Large intestine (tissue), 3 donors: ENCODE results near the gene NID2. TPM values are rescaled to one million over a fixed set of nuclear protein-coding genes. Genes with fewer than 3 reads are reported as not detected.

Source experiments
- DNase-seq, 2 donors: peaks; one replicate each; pipeline versions ENCODE4 v3.0.0 to v3.0.0-alpha.2; 2013
- H3K27ac ChIP-seq: one replicate; pipeline ENCODE4 v1.5.1; 2013; ENCODE audit warnings: low read length
- H3K27me3 ChIP-seq: 2 replicates; pipeline ENCODE4 v1.6.1; 2013; ENCODE audit warnings: low read length; ENCODE audit not compliant: control insufficient read depth, insufficient read depth
- H3K36me3 ChIP-seq: 2 replicates; pipeline ENCODE4 v1.6.1; 2013; ENCODE audit warnings: low read length; ENCODE audit not compliant: control insufficient read depth, insufficient read depth
- H3K4me1 ChIP-seq: one replicate; pipeline ENCODE4 v1.6.1; 2013; ENCODE audit warnings: low read length; ENCODE audit not compliant: control insufficient read depth, insufficient read depth
- H3K4me3 ChIP-seq: one replicate; pipeline ENCODE4 v1.5.1; 2013; ENCODE audit warnings: low read length
- H3K9me3 ChIP-seq: one replicate; pipeline ENCODE4 v1.6.1; 2013; ENCODE audit warnings: mild to moderate bottlenecking, low read depth, low read length, moderate library complexity; ENCODE audit not compliant: control insufficient read depth
- WGBS: methylation state at CpG from one replicate; pipeline ENCODE4 v1.1.5; 2013; ENCODE audit warnings: low lambda C conversion rate; ENCODE audit not compliant: insufficient coverage; 5-methylcytosine and 5-hydroxymethylcytosine counted together
- polyA plus RNA-seq: library from polyadenylated mRNA; unstranded; fragments of 120-200 nt; gene quantifications from one replicate; pipeline ENCODE4 v1.2.1, GENCODE V29; 2013

Gene NID2
- polyA plus RNA-seq, 1 donor = 21.1 TPM

DNA sequence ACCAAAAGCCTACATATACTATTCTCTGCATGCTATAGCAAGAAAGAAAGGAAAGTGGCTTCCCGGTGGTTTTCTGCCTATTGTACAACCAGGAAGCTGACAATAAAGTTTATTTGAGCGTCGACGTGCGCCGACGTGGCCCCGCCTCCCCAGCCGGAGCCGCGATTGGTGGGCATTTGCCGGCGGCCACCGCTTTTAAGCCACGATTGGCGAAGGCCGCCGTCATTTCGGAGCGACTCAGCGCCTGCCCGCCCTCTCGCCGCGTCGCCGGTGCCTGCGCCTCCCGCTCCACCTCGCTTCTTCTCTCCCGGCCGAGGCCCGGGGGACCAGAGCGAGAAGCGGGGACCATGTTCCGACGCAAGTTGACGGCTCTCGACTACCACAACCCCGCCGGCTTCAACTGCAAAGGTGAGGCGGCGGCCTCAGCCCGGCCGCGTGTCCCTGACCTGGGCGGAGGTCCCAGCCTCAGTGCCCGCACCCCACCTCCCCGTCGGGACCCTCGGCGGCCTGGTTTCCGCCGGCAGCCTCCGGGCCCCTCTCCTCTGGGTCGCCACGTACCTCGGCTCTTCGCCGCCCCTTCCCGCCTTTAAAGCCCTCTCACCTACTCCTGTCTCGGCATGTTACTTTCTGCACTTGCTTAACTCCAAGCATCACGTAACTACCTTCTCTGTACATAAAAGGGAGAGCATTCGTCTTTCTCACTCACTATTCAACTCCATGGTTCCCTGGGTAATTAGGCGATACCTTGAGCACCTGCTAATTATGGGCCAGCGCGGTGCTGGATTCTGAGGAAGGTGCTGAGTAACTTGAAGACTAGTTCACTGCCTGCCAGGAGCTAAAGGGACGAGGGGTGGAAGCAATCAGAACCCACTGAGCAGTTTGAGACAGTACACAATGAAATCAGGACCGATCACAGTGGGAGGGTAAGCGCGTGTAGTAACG lies 79.3 kb downstream of the NID2 start, which contains the start of gene RTRAF:
RTRAF (plus strand) TSS at position 254 of the 942 bp plus-strand sequence; CDS start at position 348, 94 bp downstream.
- no peaks in the 10 kb centered on the region for H3K27me3 ChIP-seq
- peaks cover 2% of the 10 kb centered on the region for H3K9me3 ChIP-seq
- peak within 1 kb of the TSS; percentile 95 for H3K4me3 ChIP-seq
- peak; percentile 96 to 98 for DNase-seq
- H3K4me1 ChIP-seq = peaks cover 6% of the 10 kb centered on the region
- H3K36me3 ChIP-seq = peaks cover 20% of the 10 kb centered on the region
- peak within 1 kb of the TSS; percentile 90 for H3K27ac ChIP-seq
- WGBS = no CpG with 5 or more reads among the region's 72 CpGs

DNA sequence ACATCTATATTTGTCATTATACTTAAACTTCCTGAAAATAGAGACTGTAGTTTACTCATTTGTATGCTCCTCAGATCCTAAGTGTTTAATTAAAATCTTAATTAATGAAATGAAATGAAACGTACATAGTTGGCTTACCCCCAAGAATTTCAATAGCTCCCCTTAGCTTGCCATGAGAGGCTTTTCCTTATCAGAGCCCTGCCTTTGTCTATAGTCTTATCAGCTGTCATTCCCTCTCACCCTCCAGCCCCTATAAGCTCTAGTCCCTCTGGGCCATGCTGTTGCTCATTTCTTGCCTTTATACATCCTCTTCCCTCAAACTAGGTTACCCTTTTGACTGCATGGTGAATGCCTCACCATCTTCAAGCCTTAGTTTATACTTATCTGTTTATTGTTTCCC lies 80.6 kb downstream of the NID2 start:
- no peaks in the 10 kb centered on the region for H3K27me3 ChIP-seq
- no CpG with 5 or more reads among the region's 1 CpG for WGBS
- peaks cover 8% of the 10 kb centered on the region for H3K36me3 ChIP-seq
- DNase-seq = no peak
- peaks cover 6% of the 10 kb centered on the region for H3K4me1 ChIP-seq
- no peak overlapping the region for H3K27ac ChIP-seq
- H3K4me3 ChIP-seq = no peak overlapping the region
- H3K9me3 ChIP-seq = peaks cover 2% of the 10 kb centered on the region

DNA sequence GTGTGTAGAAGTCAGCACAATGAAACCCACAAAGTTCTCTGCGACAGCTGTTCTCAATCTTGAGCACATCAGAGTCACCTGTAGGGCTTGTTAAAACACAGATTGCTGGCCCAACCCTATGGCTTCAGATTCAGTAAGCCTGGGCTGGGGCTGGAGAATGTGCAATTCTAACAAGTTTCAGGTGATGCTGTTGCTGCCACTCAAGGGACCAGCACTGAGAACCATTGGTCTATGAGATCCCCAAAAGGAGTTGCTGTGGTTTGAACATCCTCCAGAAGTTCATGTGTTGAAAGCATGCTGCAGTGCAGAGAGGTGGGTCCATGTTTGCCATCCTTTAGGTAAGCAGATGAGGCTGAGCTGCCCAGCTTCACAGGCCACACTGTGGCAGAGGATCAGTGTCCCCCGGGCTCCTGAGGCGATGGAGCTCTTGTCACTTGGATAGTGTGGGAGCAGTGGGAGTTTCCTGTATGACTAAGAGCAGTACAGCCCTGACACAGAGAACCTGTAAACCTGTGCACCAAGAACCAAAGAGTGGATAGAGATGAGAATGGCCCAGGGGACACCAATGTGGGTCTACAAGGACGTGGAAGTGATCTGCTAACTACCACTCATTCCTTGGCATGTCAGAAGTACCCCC lies 87.5 kb downstream of the NID2 start:
- DNase-seq = no peak
- Histone ChIP-seq H3K36me3 (no peaks in the 10 kb centered on the region), H3K4me3 (no peak overlapping the region), H3K9me3 (no peaks in the 10 kb centered on the region), H3K27me3 (peaks cover 7% of the 10 kb centered on the region), H3K27ac (no peak overlapping the region), H3K4me1 (no peaks in the 10 kb centered on the region)
- WGBS = no CpG with 5 or more reads among the region's 4 CpGs

DNA sequence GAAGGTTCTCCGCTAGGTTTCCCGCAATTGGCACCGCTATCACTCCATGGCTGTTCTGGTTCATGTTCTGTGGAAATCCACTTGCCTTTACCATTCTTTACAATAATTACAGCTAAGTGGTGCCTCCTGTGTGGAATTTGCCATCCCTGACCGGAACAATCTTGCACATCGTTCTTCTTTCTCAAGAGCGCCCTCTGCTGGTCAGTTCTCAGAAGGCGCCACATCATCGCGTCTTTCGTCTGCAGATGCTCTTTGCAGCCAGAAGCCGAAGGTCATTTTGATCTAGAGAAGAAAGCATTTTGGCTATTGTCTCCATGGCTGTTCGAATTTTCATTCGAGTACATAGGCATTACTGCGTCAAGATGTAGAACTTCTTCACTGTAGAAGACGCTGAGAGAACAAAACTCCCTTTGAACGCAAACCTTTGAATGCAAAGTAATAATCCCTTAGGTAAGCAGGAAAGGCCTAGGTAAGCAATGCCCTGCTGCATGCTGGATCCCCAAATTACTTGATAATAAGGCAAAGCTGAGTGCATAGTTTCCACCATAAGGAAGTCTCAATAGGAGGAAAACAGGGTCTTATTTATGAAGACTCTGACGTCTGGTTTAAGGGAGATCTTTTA lies 89.7 kb downstream of the NID2 start:
- Histone ChIP-seq H3K4me1 (no peaks in the 10 kb centered on the region), H3K36me3 (no peaks in the 10 kb centered on the region), H3K27me3 (peaks cover 7% of the 10 kb centered on the region), H3K9me3 (no peaks in the 10 kb centered on the region), H3K27ac (no peak overlapping the region), H3K4me3 (no peak overlapping the region)
- peak; percentile 71 to 80 for DNase-seq
- 80% methylated on average over 1 of the region's 17 CpGs for WGBS

DNA sequence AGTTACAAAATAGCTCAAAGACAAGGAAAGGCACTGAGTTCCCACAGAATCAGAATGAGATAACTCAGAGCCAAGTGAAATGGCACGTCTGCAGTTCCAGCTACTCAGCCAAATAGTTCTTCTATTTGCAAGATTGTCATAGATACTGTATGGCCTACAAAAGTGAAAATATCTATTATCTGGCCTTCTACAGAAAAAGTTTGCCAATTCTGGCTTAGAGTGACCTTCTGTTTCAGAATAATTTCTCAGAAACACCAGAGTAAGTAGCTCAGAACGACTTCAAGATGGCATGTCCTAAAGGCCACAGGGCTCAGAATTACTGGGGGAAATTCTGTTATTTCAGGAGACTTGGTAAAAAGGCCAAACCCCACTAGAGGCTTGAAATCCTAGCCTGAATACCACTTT lies 90.2 kb downstream of the NID2 start:
- Histone ChIP-seq H3K27me3 (peaks cover 7% of the 10 kb centered on the region), H3K27ac (no peak overlapping the region), H3K36me3 (no peaks in the 10 kb centered on the region), H3K4me3 (no peak overlapping the region), H3K4me1 (no peaks in the 10 kb centered on the region), H3K9me3 (no peaks in the 10 kb centered on the region)
- no peak for DNase-seq
- no CpG with 5 or more reads among the region's 2 CpGs for WGBS

DNA sequence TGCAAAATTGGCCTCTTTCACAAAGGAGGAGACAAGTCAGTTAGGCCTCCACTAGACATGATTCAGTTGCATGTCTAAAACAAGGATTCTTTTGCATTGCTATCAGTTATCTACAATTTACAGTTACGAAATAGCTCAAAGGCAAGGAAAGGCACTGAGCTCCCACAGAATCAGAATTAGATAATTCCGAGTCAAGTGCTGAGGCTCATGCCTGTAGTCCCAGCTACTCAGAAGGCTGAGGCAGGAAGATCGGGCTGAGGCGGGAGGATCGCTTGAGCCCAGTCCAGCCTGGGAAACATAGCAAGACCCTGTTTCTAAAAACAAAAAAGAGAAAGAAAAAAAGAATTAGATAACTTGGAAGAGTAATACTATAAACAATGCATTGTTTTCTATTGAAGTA lies 91.8 kb downstream of the NID2 start:
- Histone ChIP-seq H3K9me3 (no peaks in the 10 kb centered on the region), H3K27ac (no peak overlapping the region), H3K4me1 (no peaks in the 10 kb centered on the region), H3K4me3 (no peak overlapping the region), H3K27me3 (peaks cover 7% of the 10 kb centered on the region), H3K36me3 (no peaks in the 10 kb centered on the region)
- peak; percentile 12 to 24 for DNase-seq
- no CpG with 5 or more reads among the region's 5 CpGs for WGBS

DNA sequence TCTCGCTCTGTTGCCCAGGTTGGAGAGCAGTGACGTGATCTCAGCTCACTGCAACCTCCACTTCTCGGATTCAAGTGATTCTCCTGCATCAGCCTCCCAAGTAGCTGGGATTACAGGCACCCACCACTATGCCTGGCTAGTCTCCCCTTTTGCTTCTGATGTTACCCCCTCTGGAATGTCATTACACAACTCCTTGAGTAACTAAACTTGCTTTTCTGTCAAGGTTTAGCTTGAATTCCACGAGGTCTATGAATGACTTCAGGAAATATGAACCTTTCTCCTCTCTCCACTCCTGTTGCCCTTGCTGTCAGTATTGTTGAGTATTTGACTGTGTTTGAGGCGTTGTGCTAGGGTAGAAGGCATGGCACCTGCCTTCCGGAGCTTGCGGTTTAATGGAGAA lies 96.3 kb downstream of the NID2 start:
- no peak overlapping the region for H3K4me3 ChIP-seq
- no peaks in the 10 kb centered on the region for H3K4me1 ChIP-seq
- no peak overlapping the region for H3K27ac ChIP-seq
- WGBS = 100% methylated on average over 2 of the region's 7 CpGs
- no peak for DNase-seq
- H3K9me3 ChIP-seq = no peaks in the 10 kb centered on the region
- H3K36me3 ChIP-seq = no peaks in the 10 kb centered on the region
- peaks cover 5% of the 10 kb centered on the region for H3K27me3 ChIP-seq

DNA sequence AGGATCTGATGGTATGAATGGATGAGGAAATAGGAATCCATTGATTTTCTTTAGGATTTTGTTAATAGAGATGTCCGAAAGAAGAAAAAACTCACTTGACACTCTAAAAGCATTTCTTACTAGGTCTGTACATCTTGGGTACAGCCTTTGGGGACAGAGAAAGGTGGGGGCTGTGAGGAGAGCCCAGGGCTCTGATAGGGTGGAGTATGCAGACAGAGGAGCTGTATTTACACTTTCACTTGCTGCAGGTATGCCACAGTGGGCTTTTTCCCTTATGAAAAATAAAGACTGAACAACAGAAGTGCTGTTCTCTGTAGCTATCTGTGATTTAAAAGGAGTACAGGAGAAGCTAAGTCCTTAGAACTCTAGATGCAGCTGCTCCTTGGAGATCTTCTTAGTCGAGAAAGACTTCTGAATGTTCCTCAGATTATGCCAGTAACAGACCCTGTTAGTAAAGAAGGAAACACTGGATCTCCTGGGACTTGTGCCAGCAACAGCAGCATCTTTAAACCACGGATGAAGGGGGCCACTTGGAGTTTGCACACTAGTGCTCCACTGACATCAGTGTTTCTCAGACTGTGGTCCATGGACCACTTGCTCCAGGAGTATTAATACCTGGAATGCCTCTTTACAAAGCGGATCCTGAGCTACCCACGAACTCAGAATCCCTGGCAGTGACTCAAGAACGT lies 98.9 kb downstream of the NID2 start:
- Histone ChIP-seq H3K9me3 (no peaks in the 10 kb centered on the region), H3K4me1 (no peaks in the 10 kb centered on the region), H3K27me3 (peaks cover 5% of the 10 kb centered on the region), H3K36me3 (no peaks in the 10 kb centered on the region), H3K4me3 (no peak overlapping the region), H3K27ac (no peak overlapping the region)
- WGBS = no CpG with 5 or more reads among the region's 6 CpGs
- no peak for DNase-seq

DNA sequence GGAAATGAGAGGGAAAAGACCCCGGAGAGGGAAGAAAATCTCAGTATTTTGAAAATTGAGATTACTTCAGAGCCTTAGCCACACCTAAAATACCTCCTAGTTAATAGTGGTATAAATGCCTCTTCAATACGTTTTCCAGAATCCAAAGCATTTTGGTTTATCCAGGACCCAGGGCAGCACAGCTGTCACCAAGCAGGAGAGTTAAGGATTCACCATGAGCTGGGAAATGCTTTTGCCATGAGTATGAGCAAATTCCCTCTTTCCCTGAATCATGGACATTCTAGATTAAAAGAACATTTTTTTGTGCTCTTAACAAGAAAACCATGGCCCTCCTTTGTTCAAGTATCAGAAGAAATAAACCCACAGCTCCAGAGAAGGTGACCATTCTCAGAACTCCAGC lies 101.3 kb downstream of the NID2 start:
- Histone ChIP-seq H3K36me3 (no peaks in the 10 kb centered on the region), H3K9me3 (no peaks in the 10 kb centered on the region), H3K4me3 (no peak overlapping the region), H3K27ac (no peak overlapping the region), H3K4me1 (no peaks in the 10 kb centered on the region), H3K27me3 (peaks cover 5% of the 10 kb centered on the region)
- 83% methylated on average over 1 of the region's 2 CpGs for WGBS
- no peak for DNase-seq

DNA sequence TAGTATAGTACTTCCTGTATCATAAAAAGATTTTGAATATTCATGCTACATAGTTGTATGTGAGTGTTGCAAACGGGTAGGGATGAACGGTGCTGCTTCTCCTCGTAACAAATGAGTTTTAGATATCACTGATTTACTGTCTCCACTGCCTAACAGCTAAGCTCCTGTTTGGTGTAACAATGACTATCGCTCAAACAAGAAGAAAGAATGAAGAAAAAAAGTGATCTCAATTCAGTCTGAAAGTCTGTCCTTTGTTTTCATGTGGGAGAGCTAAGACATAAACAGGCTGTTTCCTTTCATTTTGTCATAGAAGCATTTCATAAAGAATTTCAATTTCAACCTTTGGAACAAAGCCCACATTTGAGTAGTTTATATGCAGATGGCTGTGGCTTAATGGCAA lies 105.6 kb downstream of the NID2 start:
- H3K4me3 ChIP-seq = no peak overlapping the region
- 75% methylated on average over 1 of the region's 4 CpGs for WGBS
- DNase-seq = peak in 1 of 2 donors; percentile 15

More for the DNA sequence above, 105.6 kb downstream of the NID2 start:
- no peaks in the 10 kb centered on the region for H3K27me3 ChIP-seq
- H3K27ac ChIP-seq = peak overlapping the region; percentile 39
- H3K4me1 ChIP-seq = no peaks in the 10 kb centered on the region
- no peaks in the 10 kb centered on the region for H3K36me3 ChIP-seq
- H3K9me3 ChIP-seq = no peaks in the 10 kb centered on the region
